ENCODE results near the gene NBAS. TPM values are rescaled to one million over a fixed set of nuclear protein-coding genes. Genes with fewer than 3 reads are reported as not detected.

Gene NBAS
- polyA plus RNA-seq, 1 of the 3 experiments (the other 2 are of a cell fraction) = 12.0 TPM

DNA sequence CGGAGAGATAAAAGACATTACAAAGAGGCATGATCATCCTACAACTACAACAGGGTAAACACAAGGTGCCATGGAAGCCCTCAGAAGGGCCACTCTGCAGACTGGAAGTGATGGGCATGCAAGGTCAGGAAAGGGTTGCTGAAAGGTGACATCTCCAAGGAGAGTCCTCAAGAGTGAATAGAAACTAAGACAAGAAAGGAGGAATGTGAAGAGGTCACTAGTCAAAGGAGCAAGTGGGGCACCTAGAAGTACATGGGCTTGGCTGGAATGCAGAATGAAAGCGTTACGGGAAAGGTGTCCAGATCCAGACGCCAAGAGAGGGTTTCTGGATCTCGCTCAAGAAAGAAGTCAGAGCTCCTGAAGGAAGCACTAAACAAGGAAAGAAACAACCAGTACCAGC is 314.3 kb downstream of the NBAS start:
- H3K27me3 ChIP-seq (ENCODE audit: insufficient read depth) = no peaks in the 10 kb centered on the region
- POLR2A ChIA-PET = no interaction called here
- TF ChIP-seq EZH2phosphoT487 (IDR thresholded peaks at IDR 0.05; ENCODE audit: borderline replicate concordance, low read depth) (no peak), ELF1 (IDR thresholded peaks at IDR 0.05) (no peak), MEF2A (IDR thresholded peaks at IDR 0.05; ENCODE audit: borderline replicate concordance, low read depth) (no peak), POLR2AphosphoS5 (IDR thresholded peaks at IDR 0.05; ENCODE audit: low read depth, low read length) (no peak), CHD2 (IDR thresholded peaks at IDR 0.05; ENCODE audit: low read length, partially characterized antibody) (no peak), SMC3 (IDR thresholded peaks at IDR 0.05; ENCODE audit: low read depth, low read length) (no peak), GATA2 (CRISPR knock-in tag; IDR thresholded peaks at IDR 0.05) (no peak)
- TF ChIP-seq, protein P1, sequence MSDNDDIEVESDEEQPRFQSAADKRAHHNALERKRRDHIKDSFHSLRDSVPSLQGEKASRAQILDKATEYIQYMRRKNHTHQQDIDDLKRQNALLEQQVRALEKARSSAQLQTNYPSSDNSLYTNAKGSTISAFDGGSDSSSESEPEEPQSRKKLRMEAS (IDR thresholded peaks at IDR 0.05; ENCODE audit: low read depth) = no peak
- TF ChIP-seq, protein P2, sequence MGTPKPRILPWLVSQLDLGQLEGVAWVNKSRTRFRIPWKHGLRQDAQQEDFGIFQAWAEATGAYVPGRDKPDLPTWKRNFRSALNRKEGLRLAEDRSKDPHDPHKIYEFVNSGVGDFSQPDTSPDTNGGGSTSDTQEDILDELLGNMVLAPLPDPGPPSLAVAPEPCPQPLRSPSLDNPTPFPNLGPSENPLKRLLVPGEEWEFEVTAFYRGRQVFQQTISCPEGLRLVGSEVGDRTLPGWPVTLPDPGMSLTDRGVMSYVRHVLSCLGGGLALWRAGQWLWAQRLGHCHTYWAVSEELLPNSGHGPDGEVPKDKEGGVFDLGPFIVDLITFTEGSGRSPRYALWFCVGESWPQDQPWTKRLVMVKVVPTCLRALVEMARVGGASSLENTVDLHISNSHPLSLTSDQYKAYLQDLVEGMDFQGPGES (IDR thresholded peaks at IDR 0.05; ENCODE audit: low read depth, low read length) = no peak
- TF ChIP-seq, protein P3, sequence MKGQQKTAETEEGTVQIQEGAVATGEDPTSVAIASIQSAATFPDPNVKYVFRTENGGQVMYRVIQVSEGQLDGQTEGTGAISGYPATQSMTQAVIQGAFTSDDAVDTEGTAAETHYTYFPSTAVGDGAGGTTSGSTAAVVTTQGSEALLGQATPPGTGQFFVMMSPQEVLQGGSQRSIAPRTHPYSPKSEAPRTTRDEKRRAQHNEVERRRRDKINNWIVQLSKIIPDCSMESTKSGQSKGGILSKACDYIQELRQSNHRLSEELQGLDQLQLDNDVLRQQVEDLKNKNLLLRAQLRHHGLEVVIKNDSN (IDR thresholded peaks at IDR 0.05; ENCODE audit: borderline replicate concordance, low read depth) = no peak
- no peaks in the 10 kb centered on the region for H3K79me2 ChIP-seq (ENCODE audit: insufficient read depth)
- H3K4me3 ChIP-seq (ENCODE audit: low read depth in 2 of 2, low read length in 1 of 2) = no peak overlapping the region
- WGBS (ENCODE audit: low lambda C conversion rate) = 93% methylated on average over 5 of the region's 5 CpGs
- no peak overlapping the region for H3K9ac ChIP-seq
- no peaks in the 10 kb centered on the region for H4K20me1 ChIP-seq (ENCODE audit: insufficient read depth)
- H3K9me3 ChIP-seq = no peaks in the 10 kb centered on the region
- no peaks in the 10 kb centered on the region; a peak in 2 of 4 replicates for H3K4me1 ChIP-seq (ENCODE audit: control insufficient read depth in 1 of 2, insufficient read depth in 2 of 2, low read depth in 1 of 2, low read length in 1 of 2)
- no peak overlapping the region for H3K27ac ChIP-seq (ENCODE audit: low read depth in 2 of 2, low read length in 1 of 2)
- H2AFZ ChIP-seq (ENCODE audit: low read depth) = no peak overlapping the region
- DNase-seq = no peak
- CTCF ChIA-PET = no interaction called here
- H3K36me3 ChIP-seq (replicated peaks in 1 of 2; ENCODE audit: control insufficient read depth in 1 of 2, insufficient read depth in 2 of 2, low read length in 1 of 2) = no peaks in the 10 kb centered on the region
- no peak overlapping the region for H3K4me2 ChIP-seq
- H3F3A ChIP-seq (replicated peaks; ENCODE audit: insufficient read depth) = no peaks in the 10 kb centered on the region
- H3K9me2 ChIP-seq = no peaks in the 10 kb centered on the region

DNA sequence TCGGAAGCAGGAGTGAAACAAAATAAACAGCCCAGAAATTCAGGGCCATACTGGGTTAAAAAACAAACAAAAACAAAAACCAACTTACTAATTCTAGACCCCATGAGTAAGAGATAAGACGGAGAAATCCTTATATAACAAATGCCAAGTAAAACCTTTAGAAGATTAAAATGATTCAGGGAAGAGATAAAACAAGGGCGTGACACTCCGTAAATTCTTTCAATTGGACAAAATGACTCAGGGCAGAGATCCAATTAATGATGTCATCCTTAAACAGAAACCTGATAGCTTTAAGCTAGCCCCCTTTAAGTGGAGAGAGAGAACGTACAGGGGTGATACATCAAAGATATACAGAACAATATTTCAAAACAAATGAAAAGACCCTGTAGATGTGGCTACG is 317.4 kb downstream of the NBAS start:
- Histone ChIP-seq H3K27ac (ENCODE audit: low read depth in 2 of 2, low read length in 1 of 2) (no peak overlapping the region), H3K4me3 (ENCODE audit: low read depth in 2 of 2, low read length in 1 of 2) (no peak overlapping the region), H3K4me1 (ENCODE audit: control insufficient read depth in 1 of 2, insufficient read depth in 2 of 2, low read depth in 1 of 2, low read length in 1 of 2) (no peaks in the 10 kb centered on the region; a peak in 2 of 4 replicates), H3K36me3 (replicated peaks in 1 of 2; ENCODE audit: control insufficient read depth in 1 of 2, insufficient read depth in 2 of 2, low read length in 1 of 2) (no peaks in the 10 kb centered on the region), H3K9ac (no peak overlapping the region), H3K9me3 (no peaks in the 10 kb centered on the region), H3K9me2 (no peaks in the 10 kb centered on the region), H2AFZ (ENCODE audit: low read depth) (no peak overlapping the region), H4K20me1 (ENCODE audit: insufficient read depth) (no peaks in the 10 kb centered on the region), H3K79me2 (ENCODE audit: insufficient read depth) (no peaks in the 10 kb centered on the region), H3K27me3 (ENCODE audit: insufficient read depth) (no peaks in the 10 kb centered on the region), H3K4me2 (no peak overlapping the region), H3F3A (replicated peaks; ENCODE audit: insufficient read depth) (no peaks in the 10 kb centered on the region)
- ChIA-PET POLR2A (interaction anchor here (0.5 kb wide), 1 partner anchor 47 kb away, joined by 3 read pairs; no protein-coding TSS in a partner anchor), CTCF (no interaction called here)
- no peak for DNase-seq
- 79% methylated on average over 6 of the region's 6 CpGs for WGBS (ENCODE audit: low lambda C conversion rate)
- TF ChIP-seq TAF1 (IDR thresholded peaks at IDR 0.05; ENCODE audit: borderline replicate concordance, low read depth, low read length) = no peak
- TF ChIP-seq FOXJ3 (CRISPR knock-in tag; IDR thresholded peaks at IDR 0.05) = no peak
- TF ChIP-seq FOSL2 (IDR thresholded peaks at IDR 0.05; ENCODE audit: borderline replicate concordance, low read depth) = no peak
- no peak for TF ChIP-seq RCOR1 (IDR thresholded peaks at IDR 0.05; ENCODE audit: low read length)
- TF ChIP-seq, protein P4, sequence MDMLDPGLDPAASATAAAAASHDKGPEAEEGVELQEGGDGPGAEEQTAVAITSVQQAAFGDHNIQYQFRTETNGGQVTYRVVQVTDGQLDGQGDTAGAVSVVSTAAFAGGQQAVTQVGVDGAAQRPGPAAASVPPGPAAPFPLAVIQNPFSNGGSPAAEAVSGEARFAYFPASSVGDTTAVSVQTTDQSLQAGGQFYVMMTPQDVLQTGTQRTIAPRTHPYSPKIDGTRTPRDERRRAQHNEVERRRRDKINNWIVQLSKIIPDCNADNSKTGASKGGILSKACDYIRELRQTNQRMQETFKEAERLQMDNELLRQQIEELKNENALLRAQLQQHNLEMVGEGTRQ (IDR thresholded peaks at IDR 0.05; ENCODE audit: borderline replicate concordance, low read depth, low read length) = no peak
- TF ChIP-seq, protein P5, sequence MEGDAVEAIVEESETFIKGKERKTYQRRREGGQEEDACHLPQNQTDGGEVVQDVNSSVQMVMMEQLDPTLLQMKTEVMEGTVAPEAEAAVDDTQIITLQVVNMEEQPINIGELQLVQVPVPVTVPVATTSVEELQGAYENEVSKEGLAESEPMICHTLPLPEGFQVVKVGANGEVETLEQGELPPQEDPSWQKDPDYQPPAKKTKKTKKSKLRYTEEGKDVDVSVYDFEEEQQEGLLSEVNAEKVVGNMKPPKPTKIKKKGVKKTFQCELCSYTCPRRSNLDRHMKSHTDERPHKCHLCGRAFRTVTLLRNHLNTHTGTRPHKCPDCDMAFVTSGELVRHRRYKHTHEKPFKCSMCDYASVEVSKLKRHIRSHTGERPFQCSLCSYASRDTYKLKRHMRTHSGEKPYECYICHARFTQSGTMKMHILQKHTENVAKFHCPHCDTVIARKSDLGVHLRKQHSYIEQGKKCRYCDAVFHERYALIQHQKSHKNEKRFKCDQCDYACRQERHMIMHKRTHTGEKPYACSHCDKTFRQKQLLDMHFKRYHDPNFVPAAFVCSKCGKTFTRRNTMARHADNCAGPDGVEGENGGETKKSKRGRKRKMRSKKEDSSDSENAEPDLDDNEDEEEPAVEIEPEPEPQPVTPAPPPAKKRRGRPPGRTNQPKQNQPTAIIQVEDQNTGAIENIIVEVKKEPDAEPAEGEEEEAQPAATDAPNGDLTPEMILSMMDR (IDR thresholded peaks at IDR 0.05) = no peak
- TF ChIP-seq NFIC (IDR thresholded peaks at IDR 0.05; ENCODE audit: borderline replicate concordance) = no peak; the same call in 1 of the 2 replicates
- TF ChIP-seq CHD2 (IDR thresholded peaks at IDR 0.05; ENCODE audit: low read length, partially characterized antibody) = no peak
- TF ChIP-seq MXI1 (IDR thresholded peaks at IDR 0.05; ENCODE audit: low read depth, low read length) = no peak
- TF ChIP-seq SMC3 (IDR thresholded peaks at IDR 0.05; ENCODE audit: low read depth, low read length) = no peak
- no peak for TF ChIP-seq RAD21 (IDR thresholded peaks at IDR 0.05; ENCODE audit: low read length)
- TF ChIP-seq MEF2A (IDR thresholded peaks at IDR 0.05; ENCODE audit: borderline replicate concordance, low read depth) = no peak
- TF ChIP-seq RXRA (IDR thresholded peaks at IDR 0.05; ENCODE audit: borderline replicate concordance, low read depth) = no peak
- no peak for TF ChIP-seq JUND (IDR thresholded peaks at IDR 0.05)
- TF ChIP-seq, protein P1 (IDR thresholded peaks at IDR 0.05; ENCODE audit: low read depth) = no peak
- no peak for TF ChIP-seq YY1 (IDR thresholded peaks at IDR 0.05; ENCODE audit: low read depth)
- TF ChIP-seq TCF12 (IDR thresholded peaks at IDR 0.05) = no peak
- no peak for TF ChIP-seq NRF1 (IDR thresholded peaks at IDR 0.05; ENCODE audit: low read depth, low read length)

Data from SK-N-SH (cell line).